D721Med (cell line): ENCODE results near the gene TOMM34.

Source experiments
- DNase-seq: peaks from one replicate; pipeline ENCODE4 v3.0.0; 2011; ENCODE audit warnings: low spot score; ENCODE audit not compliant: insufficient read length
- FAIRE-seq: peaks from 2 replicates; lab custom pipeline; 2011; peaks lifted over from hg19 to GRCh38; lab: Jason Lieb, UNC
- CTCF ChIP-seq: IDR thresholded peaks from 2 replicates; pipeline ENCODE4 v1.5.1; 2012; ENCODE audit warnings: mild to moderate bottlenecking, control low read depth; ENCODE audit not compliant: insufficient read depth; ENCODE audit errors: missing control alignments

TOMM34 gene

DNA sequence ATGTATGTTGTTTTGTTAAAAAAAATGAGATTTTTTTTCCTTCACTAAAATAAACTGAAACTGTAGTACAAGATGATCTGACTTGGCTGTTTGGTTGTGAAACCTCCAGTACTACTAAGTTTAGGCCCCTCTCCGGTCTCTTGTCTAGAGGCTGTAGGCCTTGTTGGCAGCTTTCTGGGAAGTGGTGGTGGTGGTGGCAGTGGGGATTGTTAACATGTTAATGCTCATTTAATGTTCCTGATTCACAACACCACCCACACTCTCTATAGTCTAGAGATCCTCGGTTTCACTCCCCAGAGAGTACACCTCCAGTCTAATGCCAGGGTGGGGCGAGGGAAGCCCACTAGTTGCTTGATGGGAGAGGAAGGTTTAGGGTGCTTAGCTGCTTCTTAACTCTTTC is 30.2 kb upstream of the TOMM34 start:
- DNase-seq (no peak), FAIRE-seq (no peak)
- no peak for TF ChIP-seq CTCF

- no peak for TF ChIP-seq CTCF
- FAIRE-seq: no peak
- DNase-seq: no peak
Observed at GRCh38 chr20:44988631-44989171, 28.5 kb upstream of the TOMM34 start.

DNA sequence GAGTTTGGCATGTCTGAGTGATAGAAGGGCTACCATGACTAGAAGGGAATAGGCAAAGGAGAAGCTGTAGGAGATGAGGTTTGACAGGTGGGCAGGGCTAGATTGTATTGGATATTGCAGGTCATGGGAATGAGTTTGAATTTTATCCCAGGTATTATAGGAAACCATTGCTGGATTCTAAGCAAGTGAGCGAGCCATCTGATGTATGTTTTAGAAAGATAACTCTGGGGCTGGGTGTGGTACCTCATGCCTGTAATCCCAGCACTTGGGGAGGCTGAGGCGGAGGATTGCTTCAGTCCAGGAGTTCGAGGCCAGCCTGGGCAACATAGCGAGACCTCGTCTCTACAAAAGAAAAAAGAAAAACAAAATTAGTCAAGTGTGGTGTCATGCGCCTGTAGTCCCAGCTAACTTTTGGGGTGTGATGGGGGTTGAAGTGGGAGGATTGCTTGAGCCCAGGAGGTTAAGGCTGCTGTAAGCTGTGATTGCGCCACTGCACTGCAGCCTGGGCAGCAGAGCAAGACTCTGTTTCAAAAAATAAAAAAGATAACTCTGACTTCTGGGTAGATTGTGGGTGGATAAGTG is 23.0 kb upstream of the TOMM34 start:
- FAIRE-seq (no peak), DNase-seq (no peak)
- no peak for TF ChIP-seq CTCF

DNA sequence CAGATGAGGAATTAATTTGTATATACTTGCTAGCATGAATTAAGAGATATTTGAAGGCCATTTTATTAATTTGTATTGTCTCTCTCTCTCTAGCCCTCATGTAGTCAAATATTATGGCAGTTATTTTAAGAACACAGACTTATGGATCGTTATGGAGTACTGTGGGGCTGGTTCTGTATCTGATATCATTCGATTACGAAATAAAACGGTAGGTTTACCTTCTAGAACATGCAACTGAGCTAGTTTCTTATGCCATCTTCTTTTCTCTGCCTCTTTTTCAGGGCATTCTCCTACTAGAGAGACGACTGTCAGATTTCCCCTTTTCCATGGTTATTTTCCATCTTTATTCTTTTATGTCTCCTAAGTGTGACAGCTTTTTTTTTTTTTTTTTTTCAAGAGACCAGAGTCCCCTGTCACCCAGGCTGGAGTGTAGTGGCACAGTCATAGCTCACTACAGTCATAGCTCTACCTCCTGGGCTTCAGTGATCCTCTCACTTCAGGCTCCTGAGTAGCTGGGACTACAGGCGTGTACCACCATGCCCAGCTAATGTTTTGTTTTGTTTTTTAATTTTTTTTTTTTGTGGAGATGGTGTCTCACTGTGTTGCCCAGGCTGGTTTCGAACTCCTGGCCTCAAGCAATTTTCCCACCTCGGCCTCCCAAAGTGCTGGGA is 21.7 kb upstream of the TOMM34 start:
- TF ChIP-seq CTCF: no peak
- DNase-seq (no peak), FAIRE-seq (no peak)

- TF ChIP-seq CTCF: no peak
- FAIRE-seq (no peak), DNase-seq (no peak)
Observed at GRCh38 chr20:44979090-44979621, 19.0 kb upstream of the TOMM34 start.

DNA sequence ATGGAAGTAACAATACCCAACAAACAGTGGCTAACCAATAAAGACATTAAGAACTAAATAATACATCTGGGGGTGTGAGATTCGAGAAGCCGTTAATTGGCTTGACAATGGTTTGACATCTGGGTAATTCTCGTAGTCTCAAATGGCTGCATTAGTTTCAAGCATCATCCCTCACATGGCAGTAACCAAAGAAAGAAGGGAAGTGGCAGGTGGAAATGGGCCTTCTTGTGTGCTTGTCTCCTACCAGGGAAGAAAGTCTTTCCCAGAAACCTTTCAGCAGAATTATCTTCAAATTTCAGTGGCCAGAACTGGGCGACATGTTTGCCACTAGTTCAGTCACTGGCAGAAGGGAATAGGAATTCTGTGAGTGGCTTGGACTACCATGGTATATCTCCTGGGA is 16.5 kb upstream of the TOMM34 start:
- DNase-seq (no peak), FAIRE-seq (no peak)
- TF ChIP-seq CTCF: no peak

DNA sequence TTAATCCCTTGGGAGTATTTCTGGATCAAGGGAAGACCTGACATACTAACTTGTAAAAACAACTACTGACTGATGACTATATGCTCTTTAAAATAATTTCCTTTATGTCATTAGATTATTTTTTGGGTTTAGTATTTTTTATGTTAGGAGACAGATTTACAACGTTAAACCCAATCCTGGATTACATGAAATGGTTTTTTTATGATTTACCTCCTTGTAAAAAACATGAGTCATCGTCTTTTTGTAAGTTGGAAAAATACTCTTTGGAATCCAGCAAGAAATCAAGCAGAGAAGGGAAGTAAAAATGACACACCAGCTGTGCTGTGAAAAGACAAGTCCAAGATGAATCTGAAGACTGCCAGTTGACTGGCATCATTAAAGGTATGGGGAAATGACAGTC is 12.9 kb upstream of the TOMM34 start:
- no peak for TF ChIP-seq CTCF
- FAIRE-seq (no peak), DNase-seq (no peak)
